ENCODE results near the gene CENPH.
"Not testable (repeated sequence)": the region's sequence is repeated elsewhere in the genome, so short reads cannot be mapped to it uniquely, and the experiment has no call there.

The CENPH gene

DNA sequence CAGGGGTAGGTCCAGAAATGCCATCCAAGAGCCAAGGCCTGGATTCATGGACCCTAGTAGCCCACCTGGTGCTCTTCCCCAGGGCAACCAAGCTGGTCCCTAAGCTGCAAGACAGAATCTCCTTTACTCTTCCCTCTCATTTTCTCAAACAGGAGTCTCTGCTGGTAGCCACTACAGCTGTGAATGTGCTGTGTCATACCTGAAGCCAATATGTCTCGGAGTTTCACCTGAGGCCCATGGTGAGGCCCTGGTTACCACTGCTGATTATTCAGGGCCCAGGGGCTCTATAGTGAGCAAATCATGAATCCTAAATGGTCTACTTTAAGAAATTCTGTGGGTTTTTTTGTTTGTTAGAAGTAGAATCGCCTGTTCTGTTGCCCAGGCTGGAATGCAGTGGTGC lies 61.2 kb downstream of the CENPH start:
- no peak for DNase-seq (ENCODE audit: low read depth in 2 of 2)

DNA sequence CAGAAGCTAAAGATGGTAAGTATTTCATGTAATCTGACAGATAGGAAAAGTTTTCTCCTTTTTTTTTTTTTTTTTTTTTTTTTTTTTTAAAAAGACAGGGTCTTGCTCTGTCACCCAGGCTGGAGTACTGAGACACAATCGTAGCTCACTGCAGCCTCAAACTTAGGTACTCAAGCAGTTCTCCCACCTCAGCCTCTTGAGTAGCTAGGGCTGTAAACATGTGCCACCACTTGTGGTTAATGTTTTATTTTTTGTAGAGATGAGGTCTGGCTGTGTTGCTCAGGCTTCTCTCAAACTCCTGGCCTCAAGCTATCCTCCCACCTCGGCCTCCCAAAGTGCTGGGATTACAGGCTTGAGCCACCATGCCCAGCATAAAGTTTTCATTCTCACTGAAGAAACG lies 63.1 kb downstream of the CENPH start:
- DNase-seq (ENCODE audit: low read depth in 2 of 2) = no peak

DNA sequence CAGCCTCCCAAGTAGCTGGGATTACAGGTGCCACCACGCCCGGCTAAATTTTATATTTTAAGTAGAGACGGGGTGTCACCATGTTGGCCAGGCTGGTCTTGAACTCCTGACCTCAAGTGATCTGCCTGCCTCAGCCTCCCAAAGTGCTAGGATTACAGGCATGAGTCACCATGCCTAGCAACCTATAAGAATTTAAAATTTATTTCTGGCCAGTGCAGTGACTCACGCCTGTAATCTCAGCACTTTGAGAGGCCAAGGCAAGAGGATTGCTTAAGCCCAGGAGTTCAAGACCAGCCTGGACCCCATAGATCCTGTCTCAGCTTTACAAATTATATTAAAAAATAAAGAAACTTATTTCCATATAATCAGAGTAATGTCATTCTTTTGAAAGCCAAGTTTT lies 66.6 kb downstream of the CENPH start:
- not testable (repeated sequence) for DNase-seq (ENCODE audit: low read depth in 2 of 2)

DNA sequence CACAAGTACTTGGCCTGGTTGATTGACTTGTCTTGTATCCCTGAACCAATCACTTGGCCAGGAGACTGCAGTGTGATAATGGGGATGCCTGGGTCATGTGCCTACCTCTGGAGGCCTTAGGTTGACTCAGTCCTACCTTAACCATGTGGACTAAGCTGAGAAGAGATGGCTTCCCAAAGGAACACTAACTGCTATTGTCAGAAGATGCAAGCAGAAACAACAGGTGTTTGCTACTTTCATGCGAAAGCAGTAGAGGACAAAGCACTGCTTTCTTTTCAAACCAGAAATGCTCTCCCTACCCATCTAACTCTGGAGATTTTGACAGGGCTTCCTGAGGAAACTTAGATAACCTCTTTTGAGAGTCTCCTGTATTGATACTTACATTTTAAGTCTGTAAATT lies 68.2 kb downstream of the CENPH start:
- no peak for DNase-seq (ENCODE audit: low read depth in 2 of 2)

Measured in stimulated activated CD8-positive, alpha-beta memory T cell treated with anti-CD3 and anti-CD28 coated beads, Interleukin-7, amount 100 ng/mL, for 4 hours (primary cell).